Measurements from ENCODE around the gene SPTBN2. TPM values are rescaled to one million over a fixed set of nuclear protein-coding genes. Genes with fewer than 3 reads are reported as not detected.
"Not testable (repeated sequence)": the region's sequence is repeated elsewhere in the genome, so short reads cannot be mapped to it uniquely, and the experiment has no call there.

The SPTBN2 gene
- total and polyA plus RNA-seq, 2 experiments from 2014 or later: 6.0 to 27.4 TPM

GRCh38 chr11:66729447-66729846 lies 431 bp upstream of the SPTBN2 start:
- Histone ChIP-seq H3K27me3 (peaks cover 68% of the 10 kb centered on the region), H3K9me3 (ENCODE audit: low read depth) (no peaks in the 10 kb centered on the region), H3K4me1 (ENCODE audit: low read depth) (peaks cover 12% of the 10 kb centered on the region), H3K36me3 (no peaks in the 10 kb centered on the region), H3K4me3 (no peak overlapping the region), H3K27ac (no peak overlapping the region)
- DNase-seq (ENCODE audit: low read depth in 1 of 2, low spot score in 1 of 2): no peak
- no peak for TF ChIP-seq CTCF (IDR thresholded peaks at IDR 0.05; ENCODE audit: low read depth, low read length)

GRCh38 chr11:66728038-66728692 lies 851 bp downstream of the SPTBN2 start:
- no peak for TF ChIP-seq CTCF (IDR thresholded peaks at IDR 0.05; ENCODE audit: low read depth, low read length)
- Histone ChIP-seq H3K4me1 (ENCODE audit: low read depth) (peaks cover 12% of the 10 kb centered on the region), H3K27me3 (peaks cover 62% of the 10 kb centered on the region), H3K9me3 (ENCODE audit: low read depth) (no peaks in the 10 kb centered on the region), H3K27ac (no peak overlapping the region), H3K4me3 (peak overlapping the region; percentile 47), H3K36me3 (no peaks in the 10 kb centered on the region)
- DNase-seq (ENCODE audit: low read depth in 1 of 2, low spot score in 1 of 2): peak in 1 of 2 donors; percentile 30

GRCh38 chr11:66727282-66728037 lies 1.6 kb downstream of the SPTBN2 start:
- Histone ChIP-seq H3K27me3 (peaks cover 59% of the 10 kb centered on the region), H3K9me3 (ENCODE audit: low read depth) (no peaks in the 10 kb centered on the region), H3K36me3 (no peaks in the 10 kb centered on the region), H3K4me1 (ENCODE audit: low read depth) (peaks cover 12% of the 10 kb centered on the region), H3K4me3 (peak overlapping the region; percentile 45), H3K27ac (no peak overlapping the region)
- no peak for TF ChIP-seq CTCF (IDR thresholded peaks at IDR 0.05; ENCODE audit: low read depth, low read length)
- DNase-seq (ENCODE audit: low read depth in 1 of 2, low spot score in 1 of 2): peak; percentile 45 to 47

DNA sequence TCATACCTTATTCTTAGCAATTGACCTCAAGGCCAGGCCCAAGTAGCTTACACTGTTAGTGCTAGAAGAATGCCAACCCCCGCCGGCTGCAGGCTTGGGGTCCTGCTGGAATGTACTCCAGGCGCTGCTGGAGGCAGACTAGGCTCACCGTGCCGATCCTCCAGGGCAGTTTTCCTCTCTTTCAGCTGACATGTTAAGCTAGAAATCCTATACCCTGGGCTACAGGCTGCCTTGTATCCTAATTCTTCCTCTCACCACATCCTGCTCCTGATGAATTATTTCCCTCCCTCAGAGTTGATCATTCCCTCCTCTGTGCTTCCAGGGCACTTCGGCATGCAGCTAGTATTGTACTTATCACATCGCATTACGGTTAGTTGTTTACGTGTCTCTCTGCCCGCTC lies 3.4 kb downstream of the SPTBN2 start:
- H3K27me3 ChIP-seq: peaks cover 43% of the 10 kb centered on the region
- peaks cover 14% of the 10 kb centered on the region for H3K4me1 ChIP-seq (ENCODE audit: low read depth)
- H3K36me3 ChIP-seq: no peaks in the 10 kb centered on the region
- H3K27ac ChIP-seq: no peak overlapping the region
- peak; percentile 26 to 44 for DNase-seq (ENCODE audit: low read depth in 1 of 2, low spot score in 1 of 2)
- TF ChIP-seq CTCF (IDR thresholded peaks at IDR 0.05; ENCODE audit: low read depth, low read length): no peak
- no peak overlapping the region for H3K4me3 ChIP-seq
- H3K9me3 ChIP-seq (ENCODE audit: low read depth): no peaks in the 10 kb centered on the region

- no peak overlapping the region for H3K4me3 ChIP-seq
- no peaks in the 10 kb centered on the region for H3K9me3 ChIP-seq (ENCODE audit: low read depth)
- no peaks in the 10 kb centered on the region for H3K36me3 ChIP-seq
- DNase-seq (ENCODE audit: low read depth in 1 of 2, low spot score in 1 of 2): no peak
- no peak for TF ChIP-seq CTCF (IDR thresholded peaks at IDR 0.05; ENCODE audit: low read depth, low read length)
- peaks cover 18% of the 10 kb centered on the region for H3K4me1 ChIP-seq (ENCODE audit: low read depth)
- peaks cover 39% of the 10 kb centered on the region for H3K27me3 ChIP-seq
- no peak overlapping the region for H3K27ac ChIP-seq
These were observed 3.9 kb downstream of the SPTBN2 start for GRCh38 chr11:66725114-66725513.

DNA sequence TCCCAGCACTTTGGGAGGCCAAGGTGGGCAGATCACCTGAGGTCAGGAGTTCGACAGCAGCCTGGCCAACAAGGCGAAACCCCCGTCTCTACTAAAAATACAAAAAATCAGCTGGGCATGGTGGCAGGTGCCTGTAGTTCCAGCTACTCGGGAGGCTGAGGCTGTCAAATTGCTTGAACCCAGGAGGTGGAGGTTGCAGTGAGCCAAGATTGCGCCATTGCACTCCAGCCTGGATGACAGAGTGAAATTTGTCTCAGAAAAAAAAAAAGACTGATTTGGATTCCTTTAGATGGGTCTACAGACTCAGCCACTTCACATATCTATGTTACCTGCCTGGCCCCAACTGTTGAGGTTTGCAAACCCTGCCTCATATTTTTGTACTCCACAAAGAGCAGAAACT lies 4.8 kb downstream of the SPTBN2 start:
- not testable (repeated sequence) for H3K36me3 ChIP-seq; DNase-seq (ENCODE audit: low read depth in 1 of 2, low spot score in 1 of 2); H3K4me3 ChIP-seq; H3K27ac ChIP-seq; H3K9me3 ChIP-seq (ENCODE audit: low read depth)
- Histone ChIP-seq H3K4me1 (ENCODE audit: low read depth) (peaks cover 18% of the 10 kb centered on the region), H3K27me3 (peaks cover 29% of the 10 kb centered on the region)
